Lower leg skin (tissue), 3 donors: ENCODE data around the gene ZBED5.

Experiments used
- CTCF ChIP-seq, 3 donors: fragments of 450-650 bp; IDR thresholded peaks; one replicate each; pipeline ENCODE4 v1.5.1; 2016; ENCODE audit warnings: antibody characterized with exemption in 3 of 3, mild to moderate bottlenecking in 3 of 3, moderate library complexity in 2 of 3
- POLR2A ChIP-seq, 2 donors: fragments of 450-650 bp; IDR thresholded peaks; one replicate each; pipeline ENCODE4 v1.6.1; 2016 to 2017; ENCODE audit warnings: antibody characterized with exemption in 2 of 2, mild to moderate bottlenecking in 1 of 2, moderate library complexity in 1 of 2

GRCh38 chr11:10844796-10845195 lies 13.1 kb downstream of the ZBED5 start:
- TF ChIP-seq POLR2A (IDR thresholded peaks at IDR 0.05) (no peak), CTCF (IDR thresholded peaks at IDR 0.05) (no peak)
